Caki2 (cell line): ENCODE data around the gene SBF2. TPM values are rescaled to one million over a fixed set of nuclear protein-coding genes. Genes with fewer than 3 reads are reported as not detected.
"Not testable (repeated sequence)": the region's sequence is repeated elsewhere in the genome, so short reads cannot be mapped to it uniquely, and the experiment has no call there.

ENCODE experiments used
- DNase-seq: peaks from one replicate; pipeline ENCODE4 v3.0.0-alpha.2; 2015; ENCODE audit warnings: low read depth
- in situ Hi-C: cut with HindIII; loops from 2 replicates; pipeline ENCODE4 v1.10.0; 2016; ENCODE audit warnings: low sequenced_read_pairs, low pct_unique_long_range_greater_than_20kb, mixed read lengths
- total RNA-seq: library from RNA; depleted of rRNA; stranded (reverse); fragments of >200 nt; shearing (Covaris generic); gene quantifications from 2 replicates; pipeline ENCODE4 v1.2.3, GENCODE V29; 2014; ENCODE audit warnings: low replicate concordance

SBF2 gene
- total RNA-seq, 1 experiment from 2014 or later = 10.1 TPM

- in situ Hi-C loops = no loop called here
- no peak for DNase-seq
Measured at GRCh38 chr11:10108915-10109680, 184.9 kb downstream of the SBF2 start.

DNA sequence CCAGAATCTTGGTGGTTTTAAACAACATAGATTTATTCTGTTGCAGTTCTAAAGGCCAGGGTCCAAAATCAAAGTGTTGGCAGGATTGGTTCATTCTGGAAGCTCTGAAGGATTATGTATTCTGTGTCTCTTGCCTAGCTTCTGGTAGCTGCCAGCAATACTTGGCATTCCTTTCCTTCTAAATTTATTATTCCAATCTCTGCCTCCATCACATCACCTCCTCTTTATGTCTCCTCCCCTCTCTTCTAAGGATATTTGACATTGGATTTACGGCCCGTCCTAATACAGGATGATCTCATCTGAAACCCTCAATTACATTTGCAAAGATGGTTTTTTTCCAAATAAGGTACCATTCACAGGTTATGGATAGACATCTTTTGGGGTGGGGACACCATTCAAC is 186.5 kb downstream of the SBF2 start:
- no peak for DNase-seq
- in situ Hi-C loops = no loop called here

DNA sequence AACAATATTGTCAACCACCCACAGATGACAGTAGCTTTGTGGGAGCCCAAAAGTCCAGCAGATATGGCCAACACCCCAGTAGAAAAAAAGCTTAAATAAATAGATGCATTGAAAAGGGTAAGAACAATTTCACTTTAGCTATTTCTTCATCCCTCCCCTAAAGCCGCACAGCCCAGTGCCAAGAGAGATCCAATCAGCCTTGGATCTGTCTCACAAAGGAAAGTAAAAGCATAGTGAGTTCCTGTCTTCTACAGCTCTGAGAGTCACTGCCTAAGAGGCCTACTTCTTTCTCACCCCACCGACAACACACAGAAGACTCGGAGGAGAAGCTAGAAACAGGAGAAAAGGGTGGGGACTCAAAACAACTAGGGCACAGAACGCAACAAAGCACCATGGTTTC is 196.4 kb downstream of the SBF2 start:
- DNase-seq = no peak
- in situ Hi-C loops = no loop called here

DNA sequence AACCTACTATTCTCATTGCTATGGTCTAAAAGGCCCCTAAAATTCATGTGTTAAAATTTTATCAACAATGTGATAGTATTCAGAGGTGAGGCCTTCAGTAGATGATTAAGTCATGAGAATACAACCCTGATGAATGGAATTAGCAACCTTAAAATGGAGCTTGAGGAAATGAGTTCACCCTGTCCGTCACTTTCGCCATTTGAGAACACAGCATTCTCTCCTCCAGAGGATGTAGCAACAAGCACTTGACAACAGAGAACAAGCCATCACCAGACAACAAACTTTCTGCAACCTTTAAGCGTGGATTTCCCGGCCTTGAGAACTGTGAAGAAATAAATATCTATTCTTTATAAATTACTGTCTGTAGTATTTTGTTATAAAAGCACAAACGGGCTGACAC is 197.0 kb downstream of the SBF2 start:
- DNase-seq = no peak
- in situ Hi-C loops = no loop called here

DNA sequence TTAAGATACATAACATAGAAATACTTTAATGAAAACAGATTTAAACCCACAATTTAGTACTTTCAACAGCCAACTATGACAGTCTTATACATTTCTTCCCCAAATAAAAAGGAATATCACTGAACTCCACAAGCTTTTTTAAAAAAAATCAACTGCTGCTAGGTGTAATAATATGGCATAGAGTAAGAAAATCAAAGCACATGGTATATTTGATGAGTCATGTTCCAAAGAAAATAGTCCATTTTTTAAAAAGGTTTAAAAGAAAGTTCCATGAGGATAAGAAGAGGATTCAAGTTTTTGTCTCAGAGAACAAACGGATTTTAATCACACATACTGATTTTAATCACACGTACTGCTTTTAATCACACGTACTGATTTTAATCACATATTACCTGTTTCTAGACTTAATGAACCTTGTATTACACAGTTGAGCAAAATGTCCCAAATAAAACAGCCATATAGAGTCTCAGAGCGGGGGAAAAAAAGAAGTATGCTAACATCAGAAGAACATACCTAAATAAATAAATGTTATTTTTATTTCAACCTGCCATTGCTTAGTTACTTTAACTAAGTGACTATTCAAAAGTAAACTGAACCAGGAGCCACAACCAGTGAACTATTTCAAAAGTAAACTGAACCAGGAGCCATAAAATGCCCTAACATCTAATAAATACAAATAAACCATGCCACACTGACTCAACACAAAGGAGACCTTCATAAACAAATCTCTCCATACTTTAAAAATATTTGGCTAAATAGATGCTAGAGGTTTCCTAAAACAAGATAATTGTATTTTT is 198.4 kb downstream of the SBF2 start:
- in situ Hi-C loops = no loop called here
- DNase-seq = no peak

- in situ Hi-C loops = no loop called here
- no peak for DNase-seq
Measured at GRCh38 chr11:10092426-10092825, 201.6 kb downstream of the SBF2 start.

DNA sequence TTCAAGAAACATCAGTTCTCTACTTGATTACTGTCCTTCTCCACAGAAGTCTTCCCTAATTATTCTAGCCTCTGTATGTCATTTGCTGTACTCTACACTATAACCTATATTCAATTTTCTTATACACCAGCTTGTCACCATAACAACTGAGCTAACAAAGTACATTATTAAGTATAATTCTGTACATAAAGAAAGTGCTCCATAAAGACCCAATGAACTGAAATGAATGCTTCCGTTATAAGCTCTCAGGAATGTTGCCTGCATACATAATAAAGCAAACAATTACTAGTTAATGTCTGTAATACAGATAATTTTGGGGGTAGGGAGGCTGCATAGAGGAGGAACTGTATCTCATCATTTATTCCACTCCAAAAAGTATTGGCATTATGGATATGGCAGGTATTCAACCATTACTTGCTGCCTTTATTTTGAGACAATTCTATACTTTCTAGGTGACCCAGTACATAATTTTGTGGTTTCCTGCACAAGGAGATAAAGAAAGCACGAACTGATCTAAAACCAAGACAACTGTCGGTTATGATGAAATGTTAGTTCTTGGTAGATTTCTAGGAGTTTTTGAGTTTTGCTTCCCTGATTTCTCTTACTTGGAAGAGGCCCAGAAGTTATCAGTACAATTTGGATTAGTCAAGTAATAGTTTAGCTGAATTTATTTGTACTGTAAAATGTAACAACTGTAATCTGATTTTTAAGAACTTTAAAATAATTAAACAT is 202.5 kb downstream of the SBF2 start:
- no peak for DNase-seq
- in situ Hi-C loops = no loop called here

DNA sequence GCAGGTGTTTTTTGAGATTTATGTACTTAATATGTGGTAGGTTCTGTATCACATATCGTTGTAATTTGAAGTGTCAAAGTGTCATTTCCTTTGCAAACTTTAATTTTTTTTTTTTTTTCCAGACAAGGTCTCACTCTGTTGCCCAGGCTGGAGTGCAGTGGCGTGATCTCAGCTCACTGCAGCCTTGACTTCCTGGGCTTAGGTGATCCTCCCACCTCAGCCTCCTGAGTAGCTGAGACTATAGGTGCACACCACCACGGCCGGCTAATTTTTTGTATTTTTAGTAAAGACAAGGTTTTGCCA is 206.1 kb downstream of the SBF2 start:
- DNase-seq, in situ Hi-C loops: not testable (repeated sequence)

- in situ Hi-C loops = no loop called here
- DNase-seq = no peak
Measured at GRCh38 chr11:10087186-10087922, 206.7 kb downstream of the SBF2 start.

DNA sequence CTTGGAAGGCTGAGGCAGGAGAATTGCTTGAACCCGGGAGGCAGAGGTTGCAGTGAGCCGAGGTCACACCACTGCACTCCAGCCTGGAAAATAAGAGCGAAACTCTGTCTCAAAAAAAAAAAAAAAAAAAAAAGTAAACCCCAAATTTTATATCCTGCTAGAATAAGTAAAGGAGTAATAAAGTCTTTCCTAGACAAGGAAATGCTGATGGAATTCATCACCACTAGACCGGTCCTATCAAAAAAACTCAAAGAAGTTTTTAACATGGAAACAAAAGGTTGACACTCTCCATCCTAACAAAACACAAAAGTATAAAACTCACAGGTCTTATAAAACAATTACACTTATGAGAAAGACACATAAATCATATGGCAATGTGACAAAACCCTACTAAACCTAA is 213.9 kb downstream of the SBF2 start:
- no peak for DNase-seq
- in situ Hi-C loops = no loop called here

DNA sequence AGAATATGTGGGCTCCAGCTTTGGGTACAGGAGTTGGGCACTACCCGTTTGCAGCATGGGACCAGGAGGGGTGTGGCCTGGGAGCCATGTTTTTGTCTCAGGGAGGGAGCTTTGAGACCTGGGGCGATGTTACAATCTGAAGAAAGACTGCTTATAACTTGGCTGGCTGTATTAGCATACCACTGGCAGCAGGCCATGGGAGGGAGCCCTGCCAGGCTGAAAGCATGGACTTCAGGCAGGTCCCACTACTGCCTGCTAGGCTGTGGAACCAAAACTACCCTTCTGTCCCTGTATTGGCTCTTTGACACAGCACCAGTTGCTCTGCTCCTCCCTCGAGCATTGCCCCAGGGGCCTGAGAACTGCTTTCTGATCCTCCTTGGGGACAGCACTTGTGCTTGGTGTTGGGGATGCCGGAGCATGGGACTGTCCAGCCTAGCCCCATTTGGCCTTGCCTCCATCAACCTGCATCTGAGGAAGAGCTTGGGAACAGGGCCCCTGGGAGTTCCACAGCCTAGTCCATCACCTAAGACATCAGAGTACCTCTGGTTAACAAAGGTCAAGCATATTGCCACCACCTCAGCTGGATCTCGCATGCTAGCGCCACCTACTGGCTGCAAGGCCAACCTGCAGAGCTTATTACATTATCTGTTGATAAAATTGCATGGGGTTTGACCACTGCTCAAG is 217.4 kb downstream of the SBF2 start:
- DNase-seq = peak; percentile 11
- in situ Hi-C loops = no loop called here

DNA sequence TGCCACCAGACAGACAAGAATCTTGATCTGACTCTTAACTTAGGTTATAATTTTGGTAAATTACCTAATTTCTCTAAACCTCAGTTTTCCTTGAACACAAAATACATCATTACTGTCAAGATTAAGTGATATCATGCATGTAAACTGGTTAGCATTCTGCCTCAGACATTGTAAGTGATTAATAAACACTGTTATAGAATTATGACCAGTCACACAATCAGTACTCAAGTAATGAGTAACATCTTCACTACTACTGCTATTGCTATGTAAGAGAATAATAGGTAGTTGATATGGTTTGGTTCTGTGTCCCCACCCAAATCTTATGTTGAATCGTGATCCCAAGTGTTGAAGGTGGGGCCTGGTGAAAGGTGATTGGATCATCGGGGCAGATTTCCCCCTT is 218.9 kb downstream of the SBF2 start:
- DNase-seq = no peak
- in situ Hi-C loops = no loop called here

DNA sequence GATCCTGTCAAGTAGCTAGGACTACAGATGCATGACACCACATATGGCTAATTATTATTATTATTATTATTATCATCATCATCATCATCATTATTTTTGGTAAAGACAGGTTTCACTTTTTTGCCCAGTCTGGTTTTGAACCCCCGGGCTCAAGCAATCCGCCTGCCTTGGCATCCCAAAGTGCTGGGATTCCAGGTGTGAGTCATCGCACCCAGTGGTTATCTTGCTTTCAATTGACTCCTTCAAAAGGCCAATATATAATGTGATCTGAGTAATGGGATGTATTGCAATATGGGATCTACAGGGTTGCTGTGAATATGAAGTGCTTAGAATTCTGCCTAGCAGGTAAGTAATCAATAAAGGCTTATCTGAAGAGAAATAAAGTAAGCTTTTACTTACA is 221.2 kb downstream of the SBF2 start:
- DNase-seq = no peak
- in situ Hi-C loops = no loop called here

- in situ Hi-C loops = no loop called here
- DNase-seq = no peak
Measured at GRCh38 chr11:10072142-10072541, 221.9 kb downstream of the SBF2 start.

DNA sequence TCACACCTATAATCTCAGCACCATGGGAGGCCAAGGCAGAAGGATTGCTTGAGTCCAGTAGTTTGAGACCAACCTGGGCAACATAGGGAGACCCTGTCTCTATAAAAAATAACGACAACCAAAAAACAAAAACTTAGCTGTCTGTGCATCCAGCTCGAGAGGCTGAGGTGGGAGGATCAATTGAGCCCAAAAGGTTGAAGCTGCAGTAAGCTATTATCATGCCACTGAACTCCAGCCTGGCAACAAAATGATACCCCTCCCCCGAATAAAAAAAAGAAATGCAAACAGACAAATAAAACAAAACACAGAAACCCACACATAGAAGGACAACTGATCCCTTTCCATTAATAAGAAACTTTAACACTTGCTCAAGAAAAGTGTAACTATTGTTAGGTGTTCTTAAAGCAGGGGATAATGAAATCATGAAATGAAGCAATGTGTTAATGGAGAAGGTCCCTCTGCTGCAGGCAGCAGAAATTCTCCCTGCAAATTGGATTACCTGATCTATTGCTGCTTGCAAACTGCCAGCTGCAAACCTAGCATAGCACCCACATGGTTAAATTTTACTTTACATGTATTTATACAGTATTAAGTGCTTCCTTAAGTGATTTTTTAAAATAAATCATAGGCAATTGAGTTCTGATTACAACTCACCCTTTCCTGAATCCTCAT is 226.3 kb downstream of the SBF2 start:
- in situ Hi-C loops = no loop called here
- DNase-seq = no peak

DNA sequence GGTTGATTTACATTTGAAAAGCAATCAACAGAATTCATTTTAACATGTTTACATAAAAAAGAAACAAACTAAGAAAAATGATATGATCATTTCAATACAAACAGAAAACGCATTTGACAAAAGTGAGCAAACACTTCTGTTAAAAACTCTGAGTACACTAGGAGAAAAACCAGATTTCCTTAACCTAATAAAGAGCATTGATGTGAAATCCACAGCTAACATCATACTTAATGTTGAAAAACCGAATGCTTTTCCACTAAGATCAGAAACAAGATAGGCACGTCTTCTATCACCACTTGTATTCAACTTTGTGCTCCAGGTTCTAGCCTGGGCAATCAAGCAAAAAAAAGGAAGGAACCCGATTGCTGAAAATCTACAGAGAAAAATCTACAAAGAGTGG is 227.6 kb downstream of the SBF2 start:
- DNase-seq = no peak
- in situ Hi-C loops = no loop called here

- no peak for DNase-seq
- in situ Hi-C loops = no loop called here
Measured at GRCh38 chr11:10064828-10065227, 229.2 kb downstream of the SBF2 start.

DNA sequence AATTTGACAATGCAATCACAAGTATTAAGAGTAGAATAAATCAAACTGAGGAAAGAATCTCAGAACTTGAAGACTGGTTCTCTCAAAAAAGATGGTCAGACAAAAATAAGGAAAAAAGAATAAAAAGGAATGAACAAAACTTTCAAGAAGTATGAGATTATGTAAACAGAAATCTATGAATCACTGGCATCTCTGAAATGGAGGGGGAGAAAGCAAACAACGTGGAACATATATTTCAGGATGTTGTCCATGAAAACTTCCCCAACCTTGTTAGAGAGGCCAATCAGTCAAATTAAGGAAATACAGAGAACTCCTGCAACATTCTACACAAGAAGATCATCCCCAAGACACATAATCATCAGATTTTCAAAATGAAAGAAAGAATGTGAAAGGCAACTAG is 235.7 kb downstream of the SBF2 start:
- in situ Hi-C loops = no loop called here
- DNase-seq = no peak
